ENCODE results near the gene FGF14. TPM values are rescaled to one million over a fixed set of nuclear protein-coding genes. Genes with fewer than 3 reads are reported as not detected.

FGF14 gene
- total and polyA plus RNA-seq, 2 of the 4 experiments (the other 2 are of a cell fraction) = under 0.01 TPM; not detected in 1

- Histone ChIP-seq H2BK20ac (ENCODE audit: low read depth, low read length) (no peak overlapping the region), H3K4me2 (ENCODE audit: low read depth, low read length) (no peak overlapping the region), H2AFZ (replicated peaks; ENCODE audit: low read length, poor library complexity) (no peak overlapping the region), H3K4ac (ENCODE audit: low read depth, low read length) (no peak overlapping the region), H2AK5ac (ENCODE audit: low read depth, low read length) (no peak overlapping the region), H4K20me1 (ENCODE audit: insufficient read depth, low read length) (no peaks in the 10 kb centered on the region), H3K27me3 (ENCODE audit: control insufficient read depth, insufficient read depth, low read length) (no peaks in the 10 kb centered on the region), H3K79me1 (ENCODE audit: low read depth in 1 of 2, low read length in 2 of 2) (no peaks in the 10 kb centered on the region), H4K5ac (ENCODE audit: low read depth, low read length) (no peak overlapping the region), H4K8ac (ENCODE audit: low read depth in 2 of 2, low read length in 2 of 2) (no peak overlapping the region), H3K23ac (ENCODE audit: low read depth, low read length) (no peak overlapping the region), H3K4me1 (ENCODE audit: control insufficient read depth, insufficient read depth, low read length) (no peaks in the 10 kb centered on the region), H3K9me1 (ENCODE audit: insufficient read depth, low read length) (no peaks in the 10 kb centered on the region), H3K56ac (ENCODE audit: extremely low read depth, insufficient read depth, low read length) (no peak overlapping the region), H2BK15ac (ENCODE audit: low read depth, low read length) (no peak overlapping the region), H3K36me3 (ENCODE audit: control insufficient read depth, insufficient read depth, low read length) (no peaks in the 10 kb centered on the region), H3K4me3 (ENCODE audit: insufficient read depth, low read depth, low read length) (no peak overlapping the region), H2AK9ac (replicated peaks; ENCODE audit: low read depth, low read length, poor library complexity) (no peak overlapping the region), H3K14ac (replicated peaks; ENCODE audit: low read depth, low read length) (no peak overlapping the region), H4K91ac (ENCODE audit: insufficient read depth, low read depth, low read length) (no peak overlapping the region), H3K9me3 (ENCODE audit: control insufficient read depth, insufficient read depth, low read length) (no peaks in the 10 kb centered on the region), H3K9ac (ENCODE audit: low read depth, low read length) (no peak overlapping the region), H3K18ac (ENCODE audit: low read depth, low read length) (no peak overlapping the region), H2BK120ac (ENCODE audit: low read depth, low read length) (no peak overlapping the region), H2BK5ac (ENCODE audit: low read depth, low read length, poor library complexity, severe bottlenecking) (no peak overlapping the region), H3K27ac (ENCODE audit: insufficient read depth, low read length) (no peak overlapping the region)
- ChIA-PET POLR2A (ENCODE audit: unreplicated experiment) (no interaction called here), CTCF (no interaction called here)
- BruUV-seq (replicated peaks) = no TSS peak
- TF ChIP-seq RFX5 (IDR thresholded peaks at IDR 0.05; ENCODE audit: low read depth, low read length) = no peak
- TF ChIP-seq SMC3 (IDR thresholded peaks at IDR 0.05; ENCODE audit: low read depth, low read length) = no peak
- no peak for TF ChIP-seq RCOR1 (IDR thresholded peaks at IDR 0.05; ENCODE audit: insufficient replicate concordance, low read length)
- no peak for TF ChIP-seq FOS (IDR thresholded peaks at IDR 0.05; ENCODE audit: low read depth, low read length)
- no peak for TF ChIP-seq POLR2A (IDR thresholded peaks at IDR 0.05; ENCODE audit: low read depth, low read length)
- TF ChIP-seq ELK1 (IDR thresholded peaks at IDR 0.05; ENCODE audit: borderline replicate concordance, low read depth, low read length) = no peak
- dilution Hi-C loops (cut with HindIII; ENCODE audit: low sequenced_read_pairs, unreplicated experiment) = no loop called here
- intact Hi-C loops (cut with micrococcal nuclease) = no loop called here
- no peak for DNase-seq
- in situ Hi-C loops (cut with MboI; ENCODE audit: low sequenced_read_pairs) = no loop called here
- no peak for ATAC-seq (ENCODE audit: low read depth)
These were observed 146.4 kb downstream of the FGF14 start for GRCh38 chr13:102255409-102255808.

All from IMR-90 (cell line).